Measurements from ENCODE around the gene MICU1. TPM values are rescaled to one million over a fixed set of nuclear protein-coding genes. Genes with fewer than 3 reads are reported as not detected.

MICU1 gene
- total RNA-seq, 3 donors from 2014 or later = 27.2 to 44.3 (median 33.9) TPM

DNA sequence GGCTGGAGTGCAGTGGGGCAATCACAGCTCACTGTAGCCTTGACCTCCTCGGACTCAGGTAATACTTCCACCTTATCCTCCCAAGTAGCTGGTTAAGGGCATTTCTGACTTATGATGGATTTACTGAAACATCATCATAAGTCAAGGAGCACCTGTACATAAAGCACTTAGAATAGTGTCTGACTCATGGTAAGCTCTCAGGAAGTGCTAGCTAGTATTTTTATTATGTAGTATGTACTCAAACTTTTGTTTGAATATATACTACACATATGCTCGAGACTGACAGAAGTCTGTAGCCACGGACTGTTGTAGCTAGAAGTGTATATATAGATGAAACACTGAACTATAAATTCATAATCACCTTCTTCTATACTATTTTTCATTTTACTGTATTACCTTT, 163.6 kb downstream of the MICU1 start:
- H3K4me1 ChIP-seq = no peaks in the 10 kb centered on the region
- no peaks in the 10 kb centered on the region for H3K36me3 ChIP-seq
- H3K9me3 ChIP-seq = no peaks in the 10 kb centered on the region
- DNase-seq (ENCODE audit: low spot score in 2 of 2) = no peak
- TF ChIP-seq POLR2A (IDR thresholded peaks at IDR 0.05) (no peak), POLR2AphosphoS5 (IDR thresholded peaks at IDR 0.05) (no peak)
- TF ChIP-seq, protein P1, sequence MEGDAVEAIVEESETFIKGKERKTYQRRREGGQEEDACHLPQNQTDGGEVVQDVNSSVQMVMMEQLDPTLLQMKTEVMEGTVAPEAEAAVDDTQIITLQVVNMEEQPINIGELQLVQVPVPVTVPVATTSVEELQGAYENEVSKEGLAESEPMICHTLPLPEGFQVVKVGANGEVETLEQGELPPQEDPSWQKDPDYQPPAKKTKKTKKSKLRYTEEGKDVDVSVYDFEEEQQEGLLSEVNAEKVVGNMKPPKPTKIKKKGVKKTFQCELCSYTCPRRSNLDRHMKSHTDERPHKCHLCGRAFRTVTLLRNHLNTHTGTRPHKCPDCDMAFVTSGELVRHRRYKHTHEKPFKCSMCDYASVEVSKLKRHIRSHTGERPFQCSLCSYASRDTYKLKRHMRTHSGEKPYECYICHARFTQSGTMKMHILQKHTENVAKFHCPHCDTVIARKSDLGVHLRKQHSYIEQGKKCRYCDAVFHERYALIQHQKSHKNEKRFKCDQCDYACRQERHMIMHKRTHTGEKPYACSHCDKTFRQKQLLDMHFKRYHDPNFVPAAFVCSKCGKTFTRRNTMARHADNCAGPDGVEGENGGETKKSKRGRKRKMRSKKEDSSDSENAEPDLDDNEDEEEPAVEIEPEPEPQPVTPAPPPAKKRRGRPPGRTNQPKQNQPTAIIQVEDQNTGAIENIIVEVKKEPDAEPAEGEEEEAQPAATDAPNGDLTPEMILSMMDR (IDR thresholded peaks at IDR 0.05) = no peak
- H3K4me3 ChIP-seq = no peak overlapping the region
- intact Hi-C loops (cut with DNase I; ENCODE audit: low total_unique reads) = no loop called here
- H3K27ac ChIP-seq = no peak overlapping the region
- H3K27me3 ChIP-seq = no peaks in the 10 kb centered on the region

DNA sequence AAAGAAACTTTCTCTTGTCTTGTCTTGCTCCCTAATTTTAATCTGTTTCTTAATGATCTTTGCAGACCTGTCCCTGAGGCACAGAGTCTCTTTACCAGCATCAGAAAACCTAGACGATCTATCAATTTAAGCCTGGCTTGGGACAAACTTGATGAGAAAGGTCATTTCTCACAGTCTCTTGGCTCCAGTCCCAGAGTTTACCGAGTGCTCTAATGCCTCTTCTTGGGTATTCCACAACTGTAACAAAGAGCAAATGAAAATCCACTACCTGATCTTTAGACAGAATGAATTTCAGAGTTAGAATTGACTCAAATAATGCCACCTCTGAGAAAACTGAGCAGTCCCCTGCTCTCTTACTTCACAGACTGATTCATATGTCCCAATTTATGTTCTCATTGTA, 164.8 kb downstream of the MICU1 start:
- Histone ChIP-seq H3K27me3 (no peaks in the 10 kb centered on the region), H3K27ac (no peak overlapping the region), H3K9me3 (no peaks in the 10 kb centered on the region), H3K4me1 (no peaks in the 10 kb centered on the region), H3K36me3 (no peaks in the 10 kb centered on the region), H3K4me3 (no peak overlapping the region)
- TF ChIP-seq, protein P1 (IDR thresholded peaks at IDR 0.05) = no peak
- TF ChIP-seq POLR2A (IDR thresholded peaks at IDR 0.05) = no peak
- no peak for TF ChIP-seq POLR2AphosphoS5 (IDR thresholded peaks at IDR 0.05)
- DNase-seq (ENCODE audit: low spot score in 2 of 2) = no peak
- intact Hi-C loops (cut with DNase I; ENCODE audit: low total_unique reads) = no loop called here

DNA sequence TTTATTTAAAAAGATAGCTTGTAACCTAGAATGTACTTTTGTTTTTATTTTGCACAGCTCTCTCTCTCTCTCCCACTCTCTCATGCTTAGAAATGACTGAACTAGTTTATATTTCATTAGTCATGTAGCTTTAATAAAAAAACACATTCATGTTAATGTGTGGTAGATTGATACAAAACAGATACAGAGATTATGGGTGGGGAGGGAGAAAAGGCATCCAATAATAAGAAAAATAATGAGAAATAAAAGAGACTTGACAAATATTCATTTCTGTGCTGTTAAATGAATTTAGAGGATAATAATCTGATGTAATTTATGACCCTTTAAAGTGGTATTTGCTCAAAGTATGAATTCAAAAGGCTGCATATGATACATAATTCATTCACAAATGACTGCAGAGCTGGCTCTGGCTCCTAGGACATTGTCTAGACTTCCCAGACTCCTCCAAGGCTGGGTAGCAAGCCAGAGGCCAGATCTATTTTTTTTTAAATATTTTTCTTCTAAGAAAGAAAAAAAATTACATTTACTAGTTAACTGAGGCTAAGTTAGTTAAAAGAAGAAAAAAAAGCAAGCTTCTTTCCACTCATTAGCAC, 165.5 kb downstream of the MICU1 start:
- no peaks in the 10 kb centered on the region for H3K36me3 ChIP-seq
- intact Hi-C loops (cut with DNase I; ENCODE audit: low total_unique reads) = no loop called here

DNA sequence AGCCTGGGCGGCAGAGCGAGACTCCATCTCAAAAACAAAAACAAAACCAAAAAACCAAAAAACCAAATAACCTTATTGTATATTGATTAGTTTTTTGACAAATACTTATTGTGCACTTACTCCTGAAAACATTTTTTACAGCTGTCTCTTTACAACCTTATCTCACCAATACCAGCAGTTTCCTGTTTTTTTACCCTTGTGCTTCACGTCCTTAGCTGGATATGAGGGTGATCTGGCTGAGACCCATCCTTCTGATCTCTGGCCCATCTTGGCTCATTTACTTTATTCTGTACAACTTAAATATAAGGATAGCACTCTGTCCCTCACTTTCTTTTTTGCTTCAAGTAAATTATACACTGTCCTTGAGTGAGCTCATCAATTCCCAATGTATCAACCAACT, 166.6 kb downstream of the MICU1 start:
- TF ChIP-seq, protein P1 (IDR thresholded peaks at IDR 0.05) = no peak
- TF ChIP-seq POLR2A (IDR thresholded peaks at IDR 0.05) (no peak), POLR2AphosphoS5 (IDR thresholded peaks at IDR 0.05) (no peak)
- no peaks in the 10 kb centered on the region for H3K9me3 ChIP-seq
- no peaks in the 10 kb centered on the region for H3K36me3 ChIP-seq
- DNase-seq (ENCODE audit: low spot score in 2 of 2) = no peak
- no peaks in the 10 kb centered on the region for H3K27me3 ChIP-seq
- no peak overlapping the region for H3K27ac ChIP-seq
- no peak overlapping the region for H3K4me3 ChIP-seq
- intact Hi-C loops (cut with DNase I; ENCODE audit: low total_unique reads) = no loop called here
- no peaks in the 10 kb centered on the region for H3K4me1 ChIP-seq

More for the DNA sequence above, 165.5 kb downstream of the MICU1 start:
- H3K27ac ChIP-seq = no peak overlapping the region
- H3K4me3 ChIP-seq = no peak overlapping the region
- no peaks in the 10 kb centered on the region for H3K4me1 ChIP-seq
- DNase-seq (ENCODE audit: low spot score in 2 of 2) = no peak
- H3K27me3 ChIP-seq = no peaks in the 10 kb centered on the region
- TF ChIP-seq POLR2A (IDR thresholded peaks at IDR 0.05) = no peak
- H3K9me3 ChIP-seq = no peaks in the 10 kb centered on the region

DNA sequence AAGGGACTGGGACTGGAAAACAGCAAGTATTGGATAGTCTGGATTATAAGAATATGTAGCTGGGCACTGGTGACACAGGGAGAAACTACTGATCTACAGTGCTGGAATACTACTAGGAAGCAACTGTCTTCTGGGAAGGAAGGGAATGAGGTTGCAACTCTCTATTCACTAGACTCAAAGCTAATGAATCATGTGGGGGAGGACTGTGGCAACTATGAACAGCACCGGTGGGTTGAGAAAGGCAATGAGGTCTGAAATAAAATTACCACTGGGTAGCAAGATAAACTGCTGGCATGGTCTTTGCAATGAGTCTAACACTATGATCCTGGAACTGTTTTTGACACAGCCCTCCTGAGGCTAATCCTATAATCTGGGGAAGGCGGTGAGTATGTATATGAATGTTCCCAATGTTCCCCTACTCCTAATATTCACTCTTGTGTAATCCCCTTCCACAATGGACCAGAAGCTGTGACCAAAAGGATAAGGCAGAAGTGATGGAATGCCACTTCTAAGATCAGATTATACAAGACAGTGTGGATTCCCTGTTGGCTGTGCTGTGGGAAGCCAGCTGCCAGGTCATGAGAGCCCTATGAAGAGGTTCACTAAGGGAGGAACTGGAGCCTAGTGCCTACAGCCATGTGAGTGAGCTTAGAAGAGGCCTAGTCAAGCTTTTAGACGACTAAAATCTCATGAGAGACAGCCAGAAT, 169.8 kb downstream of the MICU1 start:
- Histone ChIP-seq H3K9me3 (no peaks in the 10 kb centered on the region), H3K4me3 (no peak overlapping the region), H3K4me1 (no peaks in the 10 kb centered on the region), H3K27me3 (no peaks in the 10 kb centered on the region), H3K36me3 (no peaks in the 10 kb centered on the region), H3K27ac (no peak overlapping the region)
- TF ChIP-seq POLR2AphosphoS5 (IDR thresholded peaks at IDR 0.05) (no peak), POLR2A (IDR thresholded peaks at IDR 0.05) (no peak)
- TF ChIP-seq, protein P1 (IDR thresholded peaks at IDR 0.05) = no peak
- intact Hi-C loops (cut with DNase I; ENCODE audit: low total_unique reads) = no loop called here
- DNase-seq (ENCODE audit: low spot score in 2 of 2) = no peak
